SK-N-MC (cell line): ENCODE results near the gene ABCD3.

Experiments
- EZH2 ChIP-seq: fragments of 200-600 bp; sonication (generic); IDR thresholded peaks from one replicate; pipeline ENCODE4 v1.6.1; 2017; ENCODE audit warnings: antibody characterized with exemption
- FOXP2 ChIP-seq: optimal IDR thresholded peaks from 2 replicates; pipeline ENCODE3; 2011; ENCODE audit warnings: mild to moderate bottlenecking, moderate library complexity; ENCODE audit not compliant: insufficient read depth; ENCODE audit errors: extremely low read length, control extremely low read depth
- POLR2AphosphoS5 ChIP-seq: IDR thresholded peaks from 2 replicates; pipeline ENCODE4 v1.6.1; 2012; ENCODE audit warnings: mild to moderate bottlenecking, low read depth, low read length, borderline replicate concordance

- TF ChIP-seq POLR2AphosphoS5, result no peak
- no peak for TF ChIP-seq EZH2
- no peak for TF ChIP-seq FOXP2
Observed at GRCh38 chr1:94526152-94526980, 108.2 kb downstream of the ABCD3 start.
